Upper lobe of left lung (tissue), 6 donors: ENCODE measurements around the gene MYOCD. TPM values are rescaled to one million over a fixed set of nuclear protein-coding genes. Genes with fewer than 3 reads are reported as not detected.
"Not testable (repeated sequence)": the region's sequence is repeated elsewhere in the genome, so short reads cannot be mapped to it uniquely, and the experiment has no call there.

Experiments
- ATAC-seq, 2 donors: fragments of 200-7000 bp; cut with Tn5 transposase; one replicate each; pipeline ENCODE4 v1.9.1; 2022; ENCODE audit warnings: mild to moderate bottlenecking in 2 of 2, moderate library complexity in 2 of 2; ENCODE audit not compliant: low FRiP score in 2 of 2
- DNase-seq, 2 donors: peaks; one replicate each; pipeline ENCODE4 v3.0.0-alpha.2; 2019 to 2020
- H3K27ac ChIP-seq, 4 donors: fragments of 200-600 bp; sonication (generic); one replicate each; pipeline ENCODE4 v1.5.1; 2016 to 2019
- H3K27me3 ChIP-seq, 4 donors: fragments of 200-600 bp; sonication (generic); one replicate each; pipeline ENCODE4 v1.5.1; 2017 to 2019
- H3K36me3 ChIP-seq, 4 donors: fragments of 200-600 bp; sonication (generic); one replicate each; pipeline ENCODE4 v1.5.1; 2016 to 2019
- H3K4me1 ChIP-seq, 4 donors: fragments of 200-600 bp; sonication (generic); one replicate each; pipeline ENCODE4 v1.5.1; 2018 to 2019
- H3K4me3 ChIP-seq, 4 donors: fragments of 200-600 bp; sonication (generic); one replicate each; pipeline ENCODE4 v1.5.1; 2017 to 2019; ENCODE audit warnings: mild to moderate bottlenecking in 2 of 4, moderate library complexity in 1 of 4
- H3K9me3 ChIP-seq, 4 donors: fragments of 200-600 bp; sonication (generic); one replicate each; pipeline ENCODE4 v1.5.1; 2018 to 2019
- CTCF ChIP-seq, 6 experiments: fragments of 450-650 bp in 4 of 6; fragments of 200-600 bp in 2 of 6; sonication (generic) in 2 of 6; IDR thresholded peaks; one replicate each; pipeline ENCODE4 v1.5.1; 2016 to 2019; ENCODE audit warnings: antibody characterized with exemption in 6 of 6
- EP300 ChIP-seq, 4 donors: sonication (generic); formaldehyde crosslinking; IDR thresholded peaks; one replicate each; pipeline ENCODE4 v1.5.1; 2017; ENCODE audit warnings: antibody characterized with exemption in 4 of 4, control low read depth in 2 of 4
- POLR2A ChIP-seq, 4 donors: fragments of 450-650 bp; IDR thresholded peaks; one replicate each; pipeline ENCODE4 v1.5.1; 2016 to 2017; ENCODE audit warnings: antibody characterized with exemption in 4 of 4, mild to moderate bottlenecking in 2 of 4
- POLR2AphosphoS5 ChIP-seq, 2 donors: sonication (generic); formaldehyde crosslinking; IDR thresholded peaks; one replicate each; pipeline ENCODE4 v1.5.1; 2017; ENCODE audit warnings: antibody characterized with exemption in 2 of 2
- WGBS, 2 donors: methylation state at CpG; one replicate each; pipeline ENCODE4 v1.1.5; 2017 to 2018; 5-methylcytosine and 5-hydroxymethylcytosine counted together
- total RNA-seq, 6 donors: library from RNA; depleted of rRNA in 4 of 6; stranded (reverse); fragments of >200 nt in 4 of 6; gene quantifications; one replicate each; pipeline versions ENCODE4 v1.1.0 to v1.2.1, GENCODE V29; 2016 to 2021
- donor health status: DM: no; HTN: no; CAD: no; lungs with moderate emphysema.
- donor health status: DM: no; HTN: yes; CAD: no; lungs with severe emphysema.

Gene MYOCD
- total RNA-seq, 6 donors from 2014 or later = 0.89 to 5.2 (median 1.6) TPM

- ATAC-seq (no peak), DNase-seq (no peak)
- Histone ChIP-seq H3K4me1 (no peaks in the 10 kb centered on the region), H3K4me3 (no peak overlapping the region), H3K27me3 (no peaks in the 10 kb centered on the region), H3K27ac (no peak overlapping the region), H3K36me3 (no peaks in the 10 kb centered on the region), H3K9me3 (no peaks in the 10 kb centered on the region)
- TF ChIP-seq POLR2A (IDR thresholded peaks at IDR 0.05) = no peak
- TF ChIP-seq EP300 (IDR thresholded peaks at IDR 0.05) = no peak
- no peak for TF ChIP-seq CTCF (IDR thresholded peaks at IDR 0.05)
- TF ChIP-seq POLR2AphosphoS5 (IDR thresholded peaks at IDR 0.05) = no peak
- WGBS, 2 donors = 13 to 24% methylated on average over 11 of the region's 11 CpGs
These were observed 30.8 kb upstream of the MYOCD start for GRCh38 chr17:12634789-12635414.

- WGBS, 2 donors = 84 to 90% methylated on average over 6 of the region's 6 CpGs
- H3K4me1 ChIP-seq, H3K4me3 ChIP-seq, ATAC-seq, DNase-seq, H3K27me3 ChIP-seq, H3K36me3 ChIP-seq, H3K9me3 ChIP-seq, H3K27ac ChIP-seq: not testable (repeated sequence)
These were observed 29.7 kb upstream of the MYOCD start for GRCh38 chr17:12635996-12636395.

- DNase-seq (no peak), ATAC-seq (no peak)
- H3K4me1 ChIP-seq = no peaks in the 10 kb centered on the region
- H3K27ac ChIP-seq = no peak overlapping the region
- H3K4me3 ChIP-seq = no peak overlapping the region
- no peaks in the 10 kb centered on the region for H3K36me3 ChIP-seq
- no peaks in the 10 kb centered on the region for H3K9me3 ChIP-seq
- whole genome bisulfite sequencing, 2 donors = 19 to 34% methylated on average over 2 of the region's 2 CpGs
- no peaks in the 10 kb centered on the region for H3K27me3 ChIP-seq
- no peak for TF ChIP-seq CTCF (IDR thresholded peaks at IDR 0.05)
- TF ChIP-seq POLR2A (IDR thresholded peaks at IDR 0.05) = no peak
- TF ChIP-seq POLR2AphosphoS5 (IDR thresholded peaks at IDR 0.05) = no peak
- no peak for TF ChIP-seq EP300 (IDR thresholded peaks at IDR 0.05)
These were observed 28.7 kb upstream of the MYOCD start for GRCh38 chr17:12637015-12637414.

GRCh38 chr17:12637745-12638651 lies 27.7 kb upstream of the MYOCD start:
- H3K27ac ChIP-seq = no peak overlapping the region
- no peaks in the 10 kb centered on the region for H3K9me3 ChIP-seq
- no peak overlapping the region for H3K4me3 ChIP-seq
- no peaks in the 10 kb centered on the region for H3K4me1 ChIP-seq
- no peaks in the 10 kb centered on the region for H3K27me3 ChIP-seq
- DNase-seq = no peak
- no peak for ATAC-seq
- WGBS, 2 donors = 69 to 74% methylated on average over 11 of the region's 11 CpGs
- TF ChIP-seq POLR2AphosphoS5 (IDR thresholded peaks at IDR 0.05) (no peak), CTCF (IDR thresholded peaks at IDR 0.05) (no peak), EP300 (IDR thresholded peaks at IDR 0.05) (no peak), POLR2A (IDR thresholded peaks at IDR 0.05) (no peak)
- H3K36me3 ChIP-seq = no peaks in the 10 kb centered on the region

- no peak for DNase-seq
- Histone ChIP-seq H3K27me3 (no peaks in the 10 kb centered on the region), H3K4me3 (no peak overlapping the region), H3K4me1 (no peaks in the 10 kb centered on the region), H3K27ac (no peak overlapping the region), H3K36me3 (no peaks in the 10 kb centered on the region), H3K9me3 (no peaks in the 10 kb centered on the region)
- ATAC-seq = no peak
- TF ChIP-seq POLR2AphosphoS5 (IDR thresholded peaks at IDR 0.05) (no peak), POLR2A (IDR thresholded peaks at IDR 0.05) (no peak), CTCF (IDR thresholded peaks at IDR 0.05) (no peak), EP300 (IDR thresholded peaks at IDR 0.05) (no peak)
- WGBS, 2 donors = 86 to 93% methylated on average over 2 of the region's 2 CpGs
These were observed 25.3 kb upstream of the MYOCD start for GRCh38 chr17:12640364-12640763.
